Erythroblast (primary cell): ENCODE measurements around the gene SMC6.

ENCODE experiments used
- GATA1 ChIP-seq: IDR thresholded peaks from 2 replicates; pipeline ENCODE4 v1.6.1; 2011; ENCODE audit warnings: low read depth, mild to moderate bottlenecking, control low read depth, low read length, moderate library complexity
- POLR2A ChIP-seq: IDR thresholded peaks from 2 replicates; pipeline ENCODE4 v1.6.1; 2011; ENCODE audit warnings: mild to moderate bottlenecking, low read length

- TF ChIP-seq POLR2A (no peak), GATA1 (no peak)
Measured at GRCh38 chr2:17763641-17764333, 10.2 kb upstream of the SMC6 start.
